Endothelial cell (in vitro differentiated cells): ENCODE results near the gene FNDC7. TPM values are rescaled to one million over a fixed set of nuclear protein-coding genes. Genes with fewer than 3 reads are reported as not detected.
"Not testable (repeated sequence)": the region's sequence is repeated elsewhere in the genome, so short reads cannot be mapped to it uniquely, and the experiment has no call there.

Source experiments
- DNase-seq: peaks from one replicate; pipeline ENCODE4 v3.0.0; 2021; ENCODE audit warnings: low spot score
- H3K27ac Mint-ChIP-seq: one replicate; pipeline ENCODE4 v1.8.0; 2021; ENCODE audit warnings: mixed read lengths, inconsistent platforms; ENCODE audit not compliant: unreplicated experiment
- H3K27me3 Mint-ChIP-seq: one replicate; pipeline ENCODE4 v1.8.0; 2021; ENCODE audit warnings: mild to moderate bottlenecking, moderate library complexity, mixed read lengths, inconsistent platforms; ENCODE audit not compliant: unreplicated experiment
- H3K36me3 Mint-ChIP-seq: one replicate; pipeline ENCODE4 v1.8.0; 2021; ENCODE audit warnings: mild to moderate bottlenecking, low read depth, mixed read lengths, inconsistent platforms; ENCODE audit not compliant: unreplicated experiment
- H3K4me1 Mint-ChIP-seq: one replicate; pipeline ENCODE4 v1.8.0; 2021; ENCODE audit warnings: mild to moderate bottlenecking, mixed read lengths, inconsistent platforms; ENCODE audit not compliant: unreplicated experiment
- H3K4me3 Mint-ChIP-seq: one replicate; pipeline ENCODE4 v1.8.0; 2021; ENCODE audit warnings: mild to moderate bottlenecking, mixed read lengths, inconsistent platforms; ENCODE audit not compliant: unreplicated experiment
- H3K9me3 Mint-ChIP-seq: one replicate; pipeline ENCODE4 v1.8.0; 2021; ENCODE audit warnings: mixed read lengths, inconsistent platforms; ENCODE audit not compliant: unreplicated experiment
- CTCF ChIP-seq: fragments of 200-600 bp; sonication (generic); IDR thresholded peaks from one replicate; pipeline ENCODE4 v1.5.0; 2021; ENCODE audit warnings: antibody characterized with exemption; ENCODE audit not compliant: unreplicated experiment
- total RNA-seq: library from RNA; stranded (reverse); fragmentation: NEBNext Ultra II Directional; extraction: Animal tissue kit (Norgen Biotek cat#: 25700); gene quantifications from one replicate; pipeline ENCODE4 v1.2.1, GENCODE V29; 2021; ENCODE audit not compliant: unreplicated experiment

FNDC7 gene
- total RNA-seq, 1 donor from 2014 or later = 0.15 TPM

GRCh38 chr1:108767708-108768107 is 55.0 kb downstream of the FNDC7 start:
- peaks cover 17% of the 10 kb centered on the region for H3K4me1 Mint-ChIP-seq
- TF ChIP-seq CTCF = no peak
- no peak overlapping the region for H3K27ac Mint-ChIP-seq
- no peaks in the 10 kb centered on the region for H3K27me3 Mint-ChIP-seq
- no peak overlapping the region for H3K4me3 Mint-ChIP-seq
- H3K36me3 Mint-ChIP-seq = peaks cover 11% of the 10 kb centered on the region
- no peaks in the 10 kb centered on the region for H3K9me3 Mint-ChIP-seq
- DNase-seq = no peak

GRCh38 chr1:108777839-108778238 is 65.1 kb downstream of the FNDC7 start:
- no peak for TF ChIP-seq CTCF
- H3K27me3 Mint-ChIP-seq = no peaks in the 10 kb centered on the region
- H3K27ac Mint-ChIP-seq = no peak overlapping the region
- DNase-seq = no peak
- no peaks in the 10 kb centered on the region for H3K9me3 Mint-ChIP-seq
- H3K4me3 Mint-ChIP-seq = no peak overlapping the region
- peaks cover 37% of the 10 kb centered on the region for H3K36me3 Mint-ChIP-seq
- H3K4me1 Mint-ChIP-seq = peaks cover 6% of the 10 kb centered on the region

- no peaks in the 10 kb centered on the region for H3K27me3 Mint-ChIP-seq
- no peak overlapping the region for H3K4me3 Mint-ChIP-seq
- no peak for TF ChIP-seq CTCF
- no peak for DNase-seq
- H3K4me1 Mint-ChIP-seq = peaks cover 6% of the 10 kb centered on the region
- peaks cover 7% of the 10 kb centered on the region for H3K9me3 Mint-ChIP-seq
- peaks cover 44% of the 10 kb centered on the region for H3K36me3 Mint-ChIP-seq
- H3K27ac Mint-ChIP-seq = no peak overlapping the region
Measured at GRCh38 chr1:108779455-108779854, 66.7 kb downstream of the FNDC7 start.

- H3K27me3 Mint-ChIP-seq = no peaks in the 10 kb centered on the region
- no peak overlapping the region for H3K4me3 Mint-ChIP-seq
- no peak overlapping the region for H3K27ac Mint-ChIP-seq
- TF ChIP-seq CTCF = no peak
- no peak for DNase-seq
- H3K36me3 Mint-ChIP-seq = peaks cover 52% of the 10 kb centered on the region
- H3K4me1 Mint-ChIP-seq = peaks cover 6% of the 10 kb centered on the region
- peaks cover 18% of the 10 kb centered on the region for H3K9me3 Mint-ChIP-seq
Measured at GRCh38 chr1:108780937-108781574, 68.3 kb downstream of the FNDC7 start.

- DNase-seq, H3K27ac Mint-ChIP-seq, H3K27me3 Mint-ChIP-seq, H3K4me1 Mint-ChIP-seq, H3K4me3 Mint-ChIP-seq: not testable (repeated sequence)
- Mint-ChIP-seq H3K36me3 (peaks cover 57% of the 10 kb centered on the region), H3K9me3 (peaks cover 19% of the 10 kb centered on the region)
Measured at GRCh38 chr1:108781575-108781944, 68.9 kb downstream of the FNDC7 start.
